SH-SY5Y (cell line): ENCODE measurements around the gene EBF3.

Source experiments
- GATA2 ChIP-seq: IDR thresholded peaks from 2 replicates; pipeline ENCODE4 v1.6.1; 2011; ENCODE audit warnings: mild to moderate bottlenecking, low read depth, low read length
- GATA3 ChIP-seq: IDR thresholded peaks from 2 replicates; pipeline ENCODE4 v1.6.1; 2011; ENCODE audit warnings: low read depth, mild to moderate bottlenecking, low read length, moderate library complexity

- TF ChIP-seq GATA2: no peak
- TF ChIP-seq GATA3: no peak
These were observed 114.2 kb downstream of the EBF3 start for GRCh38 chr10:129849853-129850252.
